ENCODE results near the gene MASP1. TPM values are rescaled to one million over a fixed set of nuclear protein-coding genes. Genes with fewer than 3 reads are reported as not detected.
"Not testable (repeated sequence)": the region's sequence is repeated elsewhere in the genome, so short reads cannot be mapped to it uniquely, and the experiment has no call there.

MASP1 gene
- total RNA-seq, 6 experiments from 2014 or later: 84.6 to 146 (median 114) TPM

DNA sequence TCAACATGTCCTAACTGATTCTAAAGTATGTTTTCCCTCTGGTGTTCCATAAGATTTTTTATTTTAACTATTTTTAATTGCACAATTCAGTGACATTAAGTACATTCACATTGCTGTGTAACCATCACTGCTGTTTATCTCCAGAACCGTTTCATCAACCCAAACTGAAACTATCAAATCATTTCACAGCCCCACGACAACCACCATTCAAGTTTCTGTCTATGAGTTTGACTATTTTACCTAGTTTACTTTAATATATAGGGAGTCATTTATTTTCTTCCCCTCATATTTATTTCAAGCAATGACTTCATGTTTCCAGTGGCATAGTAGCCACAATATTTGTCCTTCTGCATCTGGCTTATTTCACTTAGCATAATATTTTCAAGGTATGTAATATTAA is 85.9 kb downstream of the MASP1 start:
- Histone ChIP-seq H3K9me3 (no peaks in the 10 kb centered on the region), H3K36me3 (no peaks in the 10 kb centered on the region), H3K4me1 (no peaks in the 10 kb centered on the region), H3K27ac (no peak overlapping the region), H3K27me3 (no peaks in the 10 kb centered on the region), H3K4me3 (no peak overlapping the region)
- no peak for TF ChIP-seq POLR2A (IDR thresholded peaks at IDR 0.05)
- TF ChIP-seq, protein P1, sequence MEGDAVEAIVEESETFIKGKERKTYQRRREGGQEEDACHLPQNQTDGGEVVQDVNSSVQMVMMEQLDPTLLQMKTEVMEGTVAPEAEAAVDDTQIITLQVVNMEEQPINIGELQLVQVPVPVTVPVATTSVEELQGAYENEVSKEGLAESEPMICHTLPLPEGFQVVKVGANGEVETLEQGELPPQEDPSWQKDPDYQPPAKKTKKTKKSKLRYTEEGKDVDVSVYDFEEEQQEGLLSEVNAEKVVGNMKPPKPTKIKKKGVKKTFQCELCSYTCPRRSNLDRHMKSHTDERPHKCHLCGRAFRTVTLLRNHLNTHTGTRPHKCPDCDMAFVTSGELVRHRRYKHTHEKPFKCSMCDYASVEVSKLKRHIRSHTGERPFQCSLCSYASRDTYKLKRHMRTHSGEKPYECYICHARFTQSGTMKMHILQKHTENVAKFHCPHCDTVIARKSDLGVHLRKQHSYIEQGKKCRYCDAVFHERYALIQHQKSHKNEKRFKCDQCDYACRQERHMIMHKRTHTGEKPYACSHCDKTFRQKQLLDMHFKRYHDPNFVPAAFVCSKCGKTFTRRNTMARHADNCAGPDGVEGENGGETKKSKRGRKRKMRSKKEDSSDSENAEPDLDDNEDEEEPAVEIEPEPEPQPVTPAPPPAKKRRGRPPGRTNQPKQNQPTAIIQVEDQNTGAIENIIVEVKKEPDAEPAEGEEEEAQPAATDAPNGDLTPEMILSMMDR (IDR thresholded peaks at IDR 0.05): no peak
- intact Hi-C loops (cut with DNase I): no loop called here
- no peak for ATAC-seq
- DNase-seq: no peak
- WGBS (ENCODE audit: insufficient coverage, low coverage, low lambda C conversion rate, missing lambda C conversion rate): 30% methylated on average over 2 of the region's 2 CpGs

DNA sequence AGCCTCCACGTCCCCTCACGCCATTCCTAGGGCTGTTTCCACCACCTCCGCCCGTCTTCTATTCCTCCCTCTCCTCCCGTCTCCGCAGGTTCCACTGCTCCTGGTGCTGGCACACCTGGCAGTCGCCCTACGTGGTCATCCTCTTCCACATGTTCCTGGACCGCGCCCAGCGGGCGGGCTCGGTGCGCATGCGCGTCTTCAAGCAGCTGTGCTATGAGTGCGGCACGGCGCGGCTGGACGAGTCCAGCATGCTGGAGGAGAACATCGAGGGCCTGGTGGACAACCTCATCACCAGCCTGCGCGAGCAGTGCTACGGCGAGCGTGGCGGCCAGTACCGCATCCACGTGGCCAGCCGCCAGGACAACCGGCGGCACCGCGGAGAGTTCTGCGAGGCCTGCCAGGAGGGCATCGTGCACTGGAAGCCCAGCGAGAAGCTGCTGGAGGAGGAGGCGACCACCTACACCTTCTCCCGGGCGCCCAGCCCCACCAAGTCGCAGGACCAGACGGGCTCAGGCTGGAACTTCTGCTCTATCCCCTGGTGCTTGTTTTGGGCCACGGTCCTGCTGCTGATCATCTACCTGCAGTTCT is 92.0 kb downstream of the MASP1 start:
- H3K9me3 ChIP-seq; H3K4me1 ChIP-seq; H3K4me3 ChIP-seq; intact Hi-C loops (cut with DNase I); DNase-seq; H3K36me3 ChIP-seq; H3K27ac ChIP-seq; ATAC-seq; H3K27me3 ChIP-seq: not testable (repeated sequence)
- 82% methylated on average over 9 of the region's 44 CpGs for WGBS (ENCODE audit: insufficient coverage, low coverage, low lambda C conversion rate, missing lambda C conversion rate)

DNA sequence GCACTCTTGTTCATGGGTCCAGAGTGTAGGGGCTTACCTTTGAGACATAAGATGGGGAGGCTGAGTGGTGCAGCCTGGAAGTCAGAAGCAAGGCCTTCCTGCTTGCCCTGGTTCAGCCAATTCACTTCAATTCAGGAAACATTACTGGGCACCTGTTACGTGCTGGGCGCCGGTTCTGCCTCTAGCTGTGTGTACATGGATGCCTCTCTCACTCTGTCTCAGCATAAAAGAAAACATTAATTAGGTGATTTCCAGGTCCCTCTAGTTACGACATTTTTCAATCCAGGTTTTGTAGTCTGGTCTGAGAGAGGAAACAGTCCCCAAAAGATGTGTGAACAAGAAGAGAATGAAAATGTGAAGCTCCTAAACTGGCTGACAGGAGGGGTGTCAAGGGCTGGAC is 93.0 kb downstream of the MASP1 start:
- TF ChIP-seq POLR2A (IDR thresholded peaks at IDR 0.05): no peak
- TF ChIP-seq, protein P1 (IDR thresholded peaks at IDR 0.05): no peak
- H3K4me1 ChIP-seq: no peaks in the 10 kb centered on the region
- 81% methylated on average over 4 of the region's 4 CpGs for WGBS (ENCODE audit: insufficient coverage, low coverage, low lambda C conversion rate, missing lambda C conversion rate)
- intact Hi-C loops (cut with DNase I): no loop called here
- H3K4me3 ChIP-seq: no peak overlapping the region
- H3K36me3 ChIP-seq: no peaks in the 10 kb centered on the region
- H3K9me3 ChIP-seq: no peaks in the 10 kb centered on the region
- H3K27me3 ChIP-seq: no peaks in the 10 kb centered on the region
- no peak overlapping the region for H3K27ac ChIP-seq
- DNase-seq (no peak), ATAC-seq (no peak)

DNA sequence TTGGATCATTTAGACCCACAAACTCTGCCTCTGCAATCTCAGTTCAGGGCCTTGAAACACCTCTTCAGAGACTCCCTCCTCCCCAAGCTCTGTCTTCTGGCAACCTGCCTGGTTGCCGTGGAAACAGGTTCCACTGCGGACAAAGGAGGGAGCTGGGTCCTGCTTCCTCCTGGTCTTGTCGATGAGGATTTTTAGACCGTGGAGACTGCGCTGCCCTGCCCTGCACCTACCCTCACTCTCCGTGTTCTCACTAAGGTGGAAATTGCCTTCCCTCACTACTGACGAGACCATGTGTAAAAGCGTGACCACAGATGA is 94.2 kb downstream of the MASP1 start, which contains the start of gene RTP1:
Gene RTP1, plus strand, starts transcription at position 152 of the 315 bp plus-strand sequence. Its CDS starts 30 bp downstream, at position 182.
- Histone ChIP-seq H3K4me3 (no peak within 1 kb of the TSS), H3K27me3 (no peaks in the 10 kb centered on the region), H3K4me1 (no peaks in the 10 kb centered on the region), H3K27ac (no peak within 1 kb of the TSS), H3K9me3 (no peaks in the 10 kb centered on the region), H3K36me3 (no peaks in the 10 kb centered on the region)
- ATAC-seq (no peak), DNase-seq (no peak)
- no peak for TF ChIP-seq POLR2A (IDR thresholded peaks at IDR 0.05)
- TF ChIP-seq, protein P1 (IDR thresholded peaks at IDR 0.05): no peak
- WGBS (ENCODE audit: insufficient coverage, low coverage, low lambda C conversion rate, missing lambda C conversion rate): 68% methylated on average over 5 of the region's 8 CpGs
- intact Hi-C loops (cut with DNase I): no loop called here

DNA sequence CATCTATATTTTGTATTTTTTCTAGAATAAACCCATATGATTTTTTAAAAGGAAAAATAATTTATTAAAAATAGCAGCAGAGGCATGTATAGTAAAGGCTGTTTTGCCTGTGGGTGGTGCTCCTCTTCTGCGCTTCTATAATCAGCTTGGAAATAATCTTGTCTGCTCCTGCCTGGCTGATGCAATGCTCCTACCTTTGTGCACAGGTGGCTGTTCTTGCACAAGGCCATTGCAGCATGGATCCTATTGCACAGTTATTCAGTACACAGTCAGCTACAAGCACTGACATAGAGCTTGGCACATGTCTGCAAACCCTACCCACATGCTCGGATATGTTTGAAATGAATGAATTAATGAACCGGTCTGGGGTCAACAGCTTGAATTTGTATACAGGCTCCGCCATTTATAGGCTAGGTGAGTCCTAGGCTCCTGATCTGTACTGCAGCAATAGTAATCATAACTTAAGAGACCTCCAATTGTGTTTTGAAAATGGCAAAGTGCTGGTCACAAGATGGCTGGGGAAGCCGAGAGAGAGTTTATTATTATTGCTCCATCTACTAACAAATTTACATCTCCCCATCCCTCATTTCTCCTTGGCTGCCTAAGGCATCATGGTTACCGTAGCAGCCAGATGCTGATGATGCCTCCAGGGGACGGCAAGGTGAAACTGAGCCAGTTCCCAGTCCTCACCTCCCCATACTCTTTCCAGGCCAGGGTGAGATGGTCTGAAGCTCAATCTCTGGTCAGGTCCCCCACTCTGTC is 94.8 kb downstream of the MASP1 start:
- DNase-seq (no peak), ATAC-seq (peak in 3 of 4 donors; percentile 33 to 65 (median 34))
- TF ChIP-seq, protein P1 (IDR thresholded peaks at IDR 0.05): no peak
- TF ChIP-seq POLR2A (IDR thresholded peaks at IDR 0.05): no peak
- Histone ChIP-seq H3K27me3 (no peaks in the 10 kb centered on the region), H3K27ac (no peak overlapping the region), H3K4me3 (no peak overlapping the region), H3K9me3 (no peaks in the 10 kb centered on the region), H3K36me3 (no peaks in the 10 kb centered on the region), H3K4me1 (no peaks in the 10 kb centered on the region)
- intact Hi-C loops (cut with DNase I): no loop called here
- 67% methylated on average over 6 of the region's 7 CpGs for WGBS (ENCODE audit: insufficient coverage, low coverage, low lambda C conversion rate, missing lambda C conversion rate)
